ENCODE data around the gene PRR5. TPM values are rescaled to one million over a fixed set of nuclear protein-coding genes. Genes with fewer than 3 reads are reported as not detected.

The PRR5 gene
- total RNA-seq, 1 donor from 2014 or later, result 20.5 TPM

DNA sequence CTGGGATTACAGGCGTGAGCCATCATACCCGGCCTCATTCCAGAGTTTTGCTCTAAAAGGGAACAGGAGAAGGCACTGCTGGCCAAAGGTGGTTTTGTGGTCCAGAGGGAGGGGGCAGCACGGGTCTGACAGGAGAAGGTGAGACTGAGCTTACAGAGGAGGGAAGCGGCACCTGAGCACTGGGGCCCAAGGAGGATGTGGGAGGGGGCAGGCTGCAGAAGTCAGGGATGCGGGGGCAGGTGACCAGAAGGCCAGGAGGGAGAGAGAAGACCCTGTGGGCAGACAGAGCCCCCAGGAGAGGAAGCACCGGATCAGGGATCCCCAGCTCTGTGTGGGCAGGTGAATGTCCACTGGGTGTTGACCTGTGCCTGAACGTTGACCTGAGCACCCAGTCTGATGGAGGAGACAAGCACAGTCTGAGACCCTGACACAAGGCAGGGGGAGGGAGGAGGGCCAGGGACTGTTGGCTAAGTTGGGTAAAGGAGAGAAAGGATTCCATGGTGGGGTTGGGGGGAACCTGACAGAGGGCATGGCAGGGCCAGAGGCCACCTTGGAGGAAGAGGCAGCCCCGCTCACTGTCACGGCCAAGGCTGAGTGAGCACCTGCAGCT lies 12.0 kb upstream of the PRR5 start:
- no peak for DNase-seq (ENCODE audit: low spot score, unreplicated experiment)
- Mint-ChIP-seq H3K27me3 (peaks cover 4% of the 10 kb centered on the region), H3K4me1 (ENCODE audit: low read depth) (peaks cover 10% of the 10 kb centered on the region), H3K9me3 (ENCODE audit: low read depth) (no peaks in the 10 kb centered on the region), H3K36me3 (ENCODE audit: insufficient read depth) (no peaks in the 10 kb centered on the region), H3K27ac (no peak overlapping the region), H3K4me3 (ENCODE audit: low read depth) (no peak overlapping the region)
- TF ChIP-seq, protein P1, sequence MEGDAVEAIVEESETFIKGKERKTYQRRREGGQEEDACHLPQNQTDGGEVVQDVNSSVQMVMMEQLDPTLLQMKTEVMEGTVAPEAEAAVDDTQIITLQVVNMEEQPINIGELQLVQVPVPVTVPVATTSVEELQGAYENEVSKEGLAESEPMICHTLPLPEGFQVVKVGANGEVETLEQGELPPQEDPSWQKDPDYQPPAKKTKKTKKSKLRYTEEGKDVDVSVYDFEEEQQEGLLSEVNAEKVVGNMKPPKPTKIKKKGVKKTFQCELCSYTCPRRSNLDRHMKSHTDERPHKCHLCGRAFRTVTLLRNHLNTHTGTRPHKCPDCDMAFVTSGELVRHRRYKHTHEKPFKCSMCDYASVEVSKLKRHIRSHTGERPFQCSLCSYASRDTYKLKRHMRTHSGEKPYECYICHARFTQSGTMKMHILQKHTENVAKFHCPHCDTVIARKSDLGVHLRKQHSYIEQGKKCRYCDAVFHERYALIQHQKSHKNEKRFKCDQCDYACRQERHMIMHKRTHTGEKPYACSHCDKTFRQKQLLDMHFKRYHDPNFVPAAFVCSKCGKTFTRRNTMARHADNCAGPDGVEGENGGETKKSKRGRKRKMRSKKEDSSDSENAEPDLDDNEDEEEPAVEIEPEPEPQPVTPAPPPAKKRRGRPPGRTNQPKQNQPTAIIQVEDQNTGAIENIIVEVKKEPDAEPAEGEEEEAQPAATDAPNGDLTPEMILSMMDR (IDR thresholded peaks at IDR 0.05; ENCODE audit: unreplicated experiment), result no peak

GRCh38 chr22:44691796-44692661 lies 10.0 kb upstream of the PRR5 start:
- no peaks in the 10 kb centered on the region for H3K36me3 Mint-ChIP-seq (ENCODE audit: insufficient read depth)
- no peaks in the 10 kb centered on the region for H3K9me3 Mint-ChIP-seq (ENCODE audit: low read depth)
- no peak overlapping the region for H3K27ac Mint-ChIP-seq
- no peak overlapping the region for H3K4me3 Mint-ChIP-seq (ENCODE audit: low read depth)
- peaks cover 4% of the 10 kb centered on the region for H3K27me3 Mint-ChIP-seq
- TF ChIP-seq, protein P1 (IDR thresholded peaks at IDR 0.05; ENCODE audit: unreplicated experiment), result no peak
- peaks cover 6% of the 10 kb centered on the region for H3K4me1 Mint-ChIP-seq (ENCODE audit: low read depth)
- DNase-seq (ENCODE audit: low spot score, unreplicated experiment), result no peak

GRCh38 chr22:44692662-44693007 lies 9.4 kb upstream of the PRR5 start:
- Mint-ChIP-seq H3K27me3 (peaks cover 4% of the 10 kb centered on the region), H3K36me3 (ENCODE audit: insufficient read depth) (no peaks in the 10 kb centered on the region), H3K4me1 (ENCODE audit: low read depth) (peaks cover 1% of the 10 kb centered on the region), H3K27ac (no peak overlapping the region), H3K9me3 (ENCODE audit: low read depth) (no peaks in the 10 kb centered on the region), H3K4me3 (ENCODE audit: low read depth) (no peak overlapping the region)
- DNase-seq (ENCODE audit: low spot score, unreplicated experiment), result no peak
- TF ChIP-seq, protein P1 (IDR thresholded peaks at IDR 0.05; ENCODE audit: unreplicated experiment), result no peak

DNA sequence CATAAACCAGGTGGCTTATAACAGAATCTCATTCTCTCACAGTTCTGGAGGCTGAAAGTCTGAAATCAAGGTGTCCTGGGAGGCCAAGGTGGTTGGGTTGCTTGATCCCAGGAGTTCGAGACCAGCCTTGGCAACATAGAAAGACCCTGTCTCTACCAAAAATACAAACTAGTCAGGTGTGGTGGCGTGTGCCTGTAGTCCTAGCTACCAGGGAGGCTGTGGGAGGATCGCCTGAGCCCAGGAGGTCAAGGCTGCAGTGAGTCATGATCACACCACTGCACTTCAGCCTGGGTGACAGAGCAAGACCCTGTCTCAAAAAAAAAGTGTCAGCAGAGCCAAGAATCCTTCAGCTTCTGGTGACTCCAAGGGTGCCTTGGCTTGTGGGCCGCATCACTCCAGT lies 8.9 kb upstream of the PRR5 start:
- Mint-ChIP-seq H3K36me3 (ENCODE audit: insufficient read depth) (no peaks in the 10 kb centered on the region), H3K4me1 (ENCODE audit: low read depth) (peaks cover 1% of the 10 kb centered on the region), H3K9me3 (ENCODE audit: low read depth) (no peaks in the 10 kb centered on the region), H3K27me3 (peaks cover 4% of the 10 kb centered on the region), H3K27ac (no peak overlapping the region), H3K4me3 (ENCODE audit: low read depth) (no peak overlapping the region)
- no peak for DNase-seq (ENCODE audit: low spot score, unreplicated experiment)
- TF ChIP-seq, protein P1 (IDR thresholded peaks at IDR 0.05; ENCODE audit: unreplicated experiment), result no peak

GRCh38 chr22:44693756-44694155 lies 8.2 kb upstream of the PRR5 start:
- H3K27me3 Mint-ChIP-seq, result peaks cover 4% of the 10 kb centered on the region
- DNase-seq (ENCODE audit: low spot score, unreplicated experiment), result no peak
- H3K9me3 Mint-ChIP-seq (ENCODE audit: low read depth), result no peaks in the 10 kb centered on the region
- no peaks in the 10 kb centered on the region for H3K36me3 Mint-ChIP-seq (ENCODE audit: insufficient read depth)
- H3K4me3 Mint-ChIP-seq (ENCODE audit: low read depth), result no peak overlapping the region
- TF ChIP-seq, protein P1 (IDR thresholded peaks at IDR 0.05; ENCODE audit: unreplicated experiment), result no peak
- no peak overlapping the region for H3K27ac Mint-ChIP-seq
- peaks cover 3% of the 10 kb centered on the region for H3K4me1 Mint-ChIP-seq (ENCODE audit: low read depth)
